GM21360 (cell line): Measurements from ENCODE around the gene TEX55.
"Not testable (repeated sequence)": the region's sequence is repeated elsewhere in the genome, so short reads cannot be mapped to it uniquely, and the experiment has no call there.

Source experiments
- ATAC-seq: cut with Tn5 transposase; IDR thresholded peaks from one replicate; pipeline ENCODE4 v1.9.1; 2021; ENCODE audit warnings: mild to moderate bottlenecking, moderate library complexity; ENCODE audit not compliant: unreplicated experiment

TEX55 gene

DNA sequence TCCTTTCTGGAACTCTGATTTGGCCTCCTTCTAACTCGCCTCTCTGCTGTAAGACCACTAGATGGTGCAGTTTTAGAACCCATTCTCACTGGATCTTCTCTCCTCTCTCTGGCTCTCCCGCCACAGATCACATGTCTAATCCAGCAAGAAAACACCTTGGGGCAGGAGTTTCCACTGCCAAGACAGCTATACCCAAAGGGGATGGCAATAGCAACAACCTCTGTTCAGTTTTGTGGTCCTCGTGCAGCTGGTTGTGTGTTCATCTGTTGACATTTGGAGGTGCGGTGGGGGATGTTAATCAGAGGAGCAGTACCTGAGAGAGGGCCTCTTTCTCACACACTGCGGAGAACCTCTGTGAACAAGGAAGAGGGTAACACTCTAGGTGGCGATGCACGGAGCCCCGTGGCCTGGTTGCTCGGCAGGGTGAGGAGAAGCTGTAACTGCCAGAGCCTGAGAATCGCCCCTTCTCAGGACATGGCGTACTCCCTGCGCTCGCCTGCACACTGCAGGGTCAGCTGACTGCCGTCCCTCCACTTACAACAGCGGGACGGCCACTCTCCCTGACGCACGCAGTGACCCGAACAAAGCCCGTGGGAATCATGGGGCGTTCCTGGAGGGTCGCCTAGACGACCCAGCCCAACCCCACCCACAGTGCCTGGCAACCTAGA lies at the start of gene TEX55:
Gene TEX55 (plus strand): TSS at position 666 of the 668 bp plus-strand sequence. CDS start 25 bp downstream, outside the sequence.
- ATAC-seq, result peak; percentile 74

- ATAC-seq, result no peak
Measured at GRCh38 chr3:119098003-119098402, 48.0 kb upstream of the TEX55 start.

GRCh38 chr3:119098619-119099222 lies 47.2 kb upstream of the TEX55 start:
- ATAC-seq, result no peak

DNA sequence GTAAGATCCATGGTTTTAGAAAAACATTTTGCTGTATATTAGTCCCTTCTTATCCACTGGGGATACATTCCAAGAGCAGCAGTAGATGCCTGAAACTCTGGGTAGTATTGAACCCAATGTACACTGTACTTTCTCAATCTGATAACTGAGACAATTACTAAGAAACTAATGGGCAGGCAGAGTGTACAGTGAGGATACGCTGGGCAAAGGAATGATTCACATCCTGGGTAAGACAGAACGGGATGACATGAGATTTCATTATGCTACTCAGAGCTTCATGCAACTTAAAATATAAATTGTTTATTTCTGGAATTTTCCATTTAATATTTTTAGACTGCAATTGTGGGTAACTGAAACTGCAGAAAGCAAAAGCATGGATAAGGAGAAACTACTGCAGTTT lies 46.2 kb upstream of the TEX55 start:
- no peak for ATAC-seq

- no peak for ATAC-seq
Measured at GRCh38 chr3:119104031-119104430, 41.9 kb upstream of the TEX55 start.

- ATAC-seq, result not testable (repeated sequence)
Measured at GRCh38 chr3:119118330-119118729, 27.6 kb upstream of the TEX55 start.

DNA sequence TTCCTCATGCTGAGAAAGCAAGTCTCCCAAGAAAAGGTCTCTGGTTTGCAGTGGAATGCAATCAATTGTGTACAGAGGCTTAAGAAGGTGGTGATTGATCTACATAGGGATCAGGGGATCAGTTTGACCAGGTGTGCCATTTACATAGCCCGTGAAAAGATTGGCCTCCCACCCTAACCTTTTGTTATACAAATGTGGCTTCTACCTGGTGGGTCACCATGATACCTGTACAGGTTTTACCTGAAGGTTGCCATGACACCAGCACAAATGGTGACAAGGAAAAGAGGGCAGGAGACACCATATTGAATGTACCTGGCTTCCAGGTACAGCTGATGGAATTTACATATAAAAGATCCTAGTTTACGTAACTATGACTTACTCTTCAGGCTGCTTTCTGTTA lies 25.5 kb upstream of the TEX55 start:
- ATAC-seq, result no peak

GRCh38 chr3:119122350-119122749 lies 23.6 kb upstream of the TEX55 start:
- no peak for ATAC-seq

- ATAC-seq, result no peak
Measured at GRCh38 chr3:119125342-119125741, 20.6 kb upstream of the TEX55 start.

DNA sequence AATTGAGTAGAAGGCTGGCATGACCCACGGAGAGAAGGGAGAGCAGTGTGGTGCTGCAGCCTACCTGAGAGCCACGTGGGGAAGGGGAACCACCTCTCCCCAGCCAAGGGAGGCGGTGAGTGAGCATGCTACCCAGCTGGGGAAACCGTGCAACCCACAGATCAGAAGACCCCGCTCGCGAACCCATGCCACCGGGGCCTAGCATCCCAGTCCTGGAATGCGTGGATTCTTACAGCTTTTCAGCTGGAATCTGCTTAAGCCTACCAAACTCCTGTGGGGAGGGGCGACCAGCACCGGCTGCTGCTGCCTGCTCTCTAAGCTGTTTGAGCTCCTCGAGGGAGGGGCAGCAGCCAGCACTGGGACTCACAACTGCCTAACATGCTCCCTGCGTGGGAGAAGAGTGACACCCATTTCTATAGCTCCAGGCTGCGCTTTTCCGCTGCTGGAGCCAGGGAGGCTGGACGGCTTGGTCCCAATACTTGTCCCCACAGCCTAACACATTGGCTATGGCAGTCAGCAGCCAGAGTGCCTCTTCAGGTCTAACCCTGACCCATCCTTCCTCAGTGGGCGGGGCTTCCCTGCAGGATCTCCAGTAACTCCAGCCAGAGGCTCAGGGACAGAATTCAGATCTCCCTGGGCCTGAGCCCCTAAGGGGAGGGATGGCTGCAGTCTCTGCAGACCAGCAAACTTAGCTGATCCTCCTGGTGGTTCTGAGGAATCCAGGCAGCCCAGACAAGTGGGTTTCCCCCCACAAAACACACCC lies 20.0 kb upstream of the TEX55 start:
- ATAC-seq, result no peak

DNA sequence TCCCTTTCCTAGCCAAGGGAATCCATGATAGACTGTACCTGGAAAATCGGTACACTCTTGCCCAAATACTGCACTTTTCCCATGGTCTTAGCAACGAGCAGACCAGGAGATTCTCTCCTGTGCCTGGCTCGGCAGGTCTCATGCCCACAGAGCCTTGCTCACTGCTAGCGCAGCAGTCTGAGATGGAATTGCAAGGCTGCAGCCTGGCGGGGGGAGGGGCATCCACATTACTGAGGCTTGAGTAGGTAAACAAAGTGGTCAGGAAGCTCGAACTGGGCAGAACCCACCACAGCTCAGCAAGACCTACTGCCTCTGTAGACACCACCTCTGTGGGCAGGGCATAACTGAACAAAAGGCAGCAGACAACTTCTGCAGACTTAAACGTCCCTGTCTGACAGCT lies 15.7 kb upstream of the TEX55 start:
- ATAC-seq, result not testable (repeated sequence)

GRCh38 chr3:119132291-119132690 lies 13.7 kb upstream of the TEX55 start:
- ATAC-seq, result not testable (repeated sequence)

DNA sequence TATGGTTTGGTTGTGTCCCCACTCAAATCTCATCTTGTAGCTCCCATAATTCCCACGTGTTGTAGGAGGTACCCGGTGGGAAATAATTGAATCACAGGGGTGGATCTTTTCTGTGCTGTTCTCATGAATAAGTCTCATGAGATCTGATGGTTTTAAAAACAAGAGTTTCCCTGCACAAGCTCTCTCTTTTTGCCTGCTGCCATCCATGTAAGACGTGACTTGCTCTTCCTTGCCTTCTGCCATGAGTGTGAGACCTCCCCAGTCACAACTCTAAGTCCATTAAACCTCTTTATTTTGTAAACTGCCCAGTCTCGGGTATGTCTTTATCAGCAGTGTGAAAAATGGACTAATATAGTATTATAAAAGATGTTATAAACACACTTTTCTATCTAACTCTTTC lies 6.6 kb upstream of the TEX55 start:
- not testable (repeated sequence) for ATAC-seq

GRCh38 chr3:119140466-119140865 lies 5.5 kb upstream of the TEX55 start:
- no peak for ATAC-seq

GRCh38 chr3:119145128-119145499 lies 851 bp upstream of the TEX55 start:
- ATAC-seq, result peak; percentile 45

DNA sequence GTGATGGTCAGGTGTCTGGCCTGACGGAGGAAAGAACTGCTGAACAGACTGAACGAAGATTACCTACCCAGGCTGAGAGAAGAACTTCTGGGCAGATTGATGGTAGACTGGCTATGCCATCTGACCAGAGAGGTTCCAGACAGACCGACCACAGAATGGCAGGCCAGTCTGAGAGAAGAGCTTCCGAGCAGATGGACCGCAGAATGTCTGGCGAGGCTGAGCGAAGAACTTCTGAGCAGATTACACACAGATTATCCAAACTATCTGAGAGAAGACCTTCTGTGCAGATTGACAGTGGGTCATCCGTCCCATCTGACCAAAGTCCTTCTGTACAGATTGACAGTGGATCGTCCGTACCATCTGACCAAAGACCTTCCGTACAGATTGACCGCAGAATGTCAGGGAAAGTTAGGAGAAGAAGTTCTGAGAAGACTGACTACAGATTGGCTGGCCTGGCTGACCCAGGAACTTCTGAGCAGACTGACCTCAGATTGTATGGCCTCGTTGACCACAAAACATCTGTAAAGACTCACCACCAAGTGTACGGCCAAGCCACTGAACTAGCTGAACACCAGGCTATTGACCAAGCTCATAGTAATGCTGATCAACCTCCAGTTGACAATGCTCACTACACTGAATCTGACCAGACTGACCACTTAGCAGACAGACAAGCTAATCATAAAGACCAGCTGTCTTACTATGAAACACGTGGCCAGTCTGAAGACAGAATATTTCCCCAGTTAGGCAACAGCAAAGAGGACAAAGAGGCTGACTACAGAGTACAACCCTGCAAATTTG lies 812 bp downstream of the TEX55 start:
- ATAC-seq, result no peak

- no peak for ATAC-seq
Measured at GRCh38 chr3:119147494-119147893, 1.5 kb downstream of the TEX55 start.

DNA sequence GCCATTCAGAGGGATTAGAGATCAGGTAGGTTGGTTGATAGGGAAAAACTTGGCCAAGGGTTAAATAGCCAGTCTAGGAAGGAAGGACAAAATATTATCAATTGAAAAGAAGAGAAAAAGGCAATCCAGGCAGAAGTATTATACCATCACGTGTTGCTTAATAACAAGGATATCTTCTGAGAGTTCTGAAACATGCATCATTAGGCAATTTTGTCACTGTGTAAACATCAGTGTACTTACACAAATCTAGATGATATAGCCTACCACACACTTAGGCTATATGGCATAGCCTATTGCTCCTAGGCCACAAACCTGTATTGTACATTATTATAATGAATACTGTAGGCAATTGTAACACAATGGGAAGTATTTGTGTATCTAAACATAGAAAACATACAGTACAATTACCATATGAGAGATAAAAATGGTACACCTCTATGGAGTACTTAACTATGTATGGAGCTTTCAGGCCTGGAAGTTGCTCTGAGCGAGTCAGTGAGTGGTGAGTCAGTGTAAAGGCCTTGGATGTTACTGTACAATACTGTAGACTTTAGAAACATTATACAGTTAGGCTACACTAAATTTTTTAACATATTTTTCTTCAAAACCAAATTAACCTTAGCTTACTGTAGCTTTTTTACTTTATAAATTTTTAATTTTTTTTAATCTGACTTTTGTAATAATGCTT lies 2.7 kb downstream of the TEX55 start:
- ATAC-seq, result no peak

GRCh38 chr3:119149484-119149883 lies 3.5 kb downstream of the TEX55 start:
- ATAC-seq, result no peak

DNA sequence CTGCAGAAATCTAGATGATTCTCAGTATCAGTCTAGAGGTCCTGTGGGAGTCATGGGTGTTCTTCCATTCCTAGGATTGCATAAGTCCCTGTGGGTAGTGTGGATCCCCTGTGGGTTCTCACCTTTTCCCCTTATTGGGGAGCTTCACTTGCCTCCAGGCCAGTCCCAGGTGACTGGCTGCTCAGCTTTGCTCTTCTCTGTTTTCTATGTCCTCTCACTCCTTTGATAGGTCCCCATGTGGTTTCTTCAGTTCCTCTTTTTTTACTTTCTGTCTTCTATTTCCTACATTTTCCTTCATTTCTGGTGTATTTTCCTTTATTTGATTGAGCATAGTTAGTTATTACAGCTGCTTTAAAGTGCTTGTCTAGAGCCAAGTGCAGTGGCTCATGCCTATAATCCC lies 10.9 kb downstream of the TEX55 start:
- no peak for ATAC-seq

- ATAC-seq, result no peak
Measured at GRCh38 chr3:119157971-119158370, 12.0 kb downstream of the TEX55 start.
